Left hindlimb (tissue), 1 donor: ENCODE data around the gene ACBD6.
"Not testable (repeated sequence)": the region's sequence is repeated elsewhere in the genome, so short reads cannot be mapped to it uniquely, and the experiment has no call there.

Experiments used
- DNase-seq: peaks from one replicate; pipeline ENCODE4 v3.0.0-alpha.2; 2018

The ACBD6 gene

GRCh38 chr1:180486092-180486491, 16.3 kb downstream of the ACBD6 start:
- DNase-seq = no peak

- DNase-seq = no peak
Observed at GRCh38 chr1:180484490-180484889, 17.9 kb downstream of the ACBD6 start.

- no peak for DNase-seq
Observed at GRCh38 chr1:180482425-180483275, 19.7 kb downstream of the ACBD6 start.

GRCh38 chr1:180470031-180470430, 32.3 kb downstream of the ACBD6 start:
- no peak for DNase-seq

GRCh38 chr1:180468311-180468710, 34.1 kb downstream of the ACBD6 start:
- DNase-seq = no peak

GRCh38 chr1:180462102-180462501, 40.3 kb downstream of the ACBD6 start:
- no peak for DNase-seq

GRCh38 chr1:180461682-180462081, 40.7 kb downstream of the ACBD6 start:
- not testable (repeated sequence) for DNase-seq

- DNase-seq = no peak
Observed at GRCh38 chr1:180458807-180459206, 43.6 kb downstream of the ACBD6 start.

- DNase-seq = no peak
Observed at GRCh38 chr1:180456191-180456590, 46.2 kb downstream of the ACBD6 start.

- DNase-seq = no peak
Observed at GRCh38 chr1:180451504-180451903, 50.9 kb downstream of the ACBD6 start.

GRCh38 chr1:180444522-180444921, 57.9 kb downstream of the ACBD6 start:
- DNase-seq = no peak

GRCh38 chr1:180440335-180440734, 62.0 kb downstream of the ACBD6 start:
- DNase-seq = no peak

- no peak for DNase-seq
Observed at GRCh38 chr1:180435566-180435965, 66.8 kb downstream of the ACBD6 start.

- DNase-seq = no peak
Observed at GRCh38 chr1:180433873-180434272, 68.5 kb downstream of the ACBD6 start.

GRCh38 chr1:180431683-180432082, 70.7 kb downstream of the ACBD6 start:
- DNase-seq = no peak

GRCh38 chr1:180428782-180429695, 73.3 kb downstream of the ACBD6 start:
- DNase-seq = no peak

GRCh38 chr1:180425952-180426351, 76.4 kb downstream of the ACBD6 start:
- no peak for DNase-seq

- DNase-seq = no peak
Observed at GRCh38 chr1:180424848-180425457, 77.4 kb downstream of the ACBD6 start.

- DNase-seq = no peak
Observed at GRCh38 chr1:180421614-180422013, 80.8 kb downstream of the ACBD6 start.

- DNase-seq = not testable (repeated sequence)
Observed at GRCh38 chr1:180421145-180421544, 81.2 kb downstream of the ACBD6 start.

- DNase-seq = no peak
Observed at GRCh38 chr1:180415985-180416633, 86.3 kb downstream of the ACBD6 start.

- DNase-seq = no peak
Observed at GRCh38 chr1:180415236-180415848, 87.0 kb downstream of the ACBD6 start.
